Caco-2 (cell line): ENCODE measurements around the gene KAT8. TPM values are rescaled to one million over a fixed set of nuclear protein-coding genes. Genes with fewer than 3 reads are reported as not detected.

Experiments
- BruUV-seq: library from RNA; stranded (reverse); fragments of 400-500 nt; replicated peaks from 2 replicates; lab custom pipeline; 2021; lab: Mats Ljungman, UMichigan
- CTCF ChIA-PET: fragments of 300-600 bp; sonication (Branson Sonifier 250); formaldehyde crosslinking; loops from one replicate; lab custom pipeline; 2022; ENCODE audit warnings: antibody characterized with exemption; lab: Charles Lee
- POLR2A ChIA-PET: fragments of 300-600 bp; sonication (Branson Sonifier 250); formaldehyde crosslinking; loops from one replicate; lab custom pipeline; 2022; ENCODE audit warnings: antibody characterized with exemption; lab: Charles Lee
- DNase-seq, 2 experiments: peaks; one replicate each; pipeline versions ENCODE4 v3.0.0 to v3.0.0-alpha.2; 2020 to 2022
- H3K27me3 ChIP-seq: replicated peaks from 2 replicates; pipeline ENCODE4 v1.6.0; 2011; ENCODE audit warnings: low read length; ENCODE audit not compliant: control insufficient read depth, insufficient read depth
- H3K36me3 ChIP-seq: 2 replicates; pipeline ENCODE4 v1.5.1; 2011; ENCODE audit warnings: low read length; ENCODE audit not compliant: control insufficient read depth, insufficient read depth
- H3K4me1 ChIP-seq: fragments of 250-450 bp; sonication (Bioruptor Pico); 2 replicates; pipeline ENCODE4 v1.5.1; 2020; ENCODE audit warnings: mild to moderate bottlenecking
- H3K4me3 ChIP-seq: 2 replicates; pipeline ENCODE4 v1.5.1; 2011; ENCODE audit warnings: low read depth, mild to moderate bottlenecking, control low read depth, low read length
- H3K9me3 ChIP-seq: fragments of 250-450 bp; sonication (Bioruptor Pico); 2 replicates; pipeline ENCODE4 v1.5.1; 2020; ENCODE audit warnings: mild to moderate bottlenecking, moderate library complexity
- H3K27ac Mint-ChIP-seq: one replicate; pipeline ENCODE4 v1.8.0; 2022; ENCODE audit warnings: mixed read lengths; ENCODE audit not compliant: unreplicated experiment
- H3K27me3 Mint-ChIP-seq: one replicate; pipeline ENCODE4 v1.8.0; 2022; ENCODE audit warnings: mixed read lengths; ENCODE audit not compliant: insufficient read depth, unreplicated experiment
- H3K36me3 Mint-ChIP-seq: one replicate; pipeline ENCODE4 v1.8.0; 2022; ENCODE audit warnings: mild to moderate bottlenecking, mixed read lengths; ENCODE audit not compliant: insufficient read depth, unreplicated experiment
- H3K4me1 Mint-ChIP-seq: one replicate; pipeline ENCODE4 v1.8.0; 2022; ENCODE audit warnings: low read depth, mixed read lengths; ENCODE audit not compliant: unreplicated experiment
- H3K4me3 Mint-ChIP-seq: one replicate; pipeline ENCODE4 v1.8.0; 2022; ENCODE audit warnings: mild to moderate bottlenecking, moderate library complexity, mixed read lengths; ENCODE audit not compliant: unreplicated experiment
- H3K9me3 Mint-ChIP-seq: one replicate; pipeline ENCODE4 v1.8.0; 2022; ENCODE audit warnings: mixed read lengths; ENCODE audit not compliant: unreplicated experiment
- intact Hi-C: fragments of 100-400 bp; cut with micrococcal nuclease; formaldehyde crosslinking; loops from one replicate; pipeline ENCODE4 v1.10.0; 2022; ENCODE audit not compliant: unreplicated experiment
- total RNA-seq: library from RNA; stranded (reverse); gene quantifications from 2 replicates; pipeline ENCODE4 v1.2.3, GENCODE V29; 2022
- TF ChIP-seq, protein P1 (sequence below), 2 experiments: fragments of 200-600 bp in 1 of 2; IDR thresholded peaks; 1 replicate in 1 of 2; 2 replicates in 1 of 2; pipeline versions ENCODE4 v1.5.1 to v1.8.0; 2011 to 2022; ENCODE audit warnings: antibody characterized with exemption in 1 of 2, control low read depth in 1 of 2, inconsistent platforms in 1 of 2, low read depth in 1 of 2, low read length in 1 of 2, mild to moderate bottlenecking in 1 of 2, moderate library complexity in 1 of 2; ENCODE audit not compliant: insufficient read depth in 1 of 2, severe bottlenecking in 1 of 2, unreplicated experiment in 1 of 2

KAT8 gene
- total RNA-seq, 1 experiment from 2014 or later, result 46.2 TPM

DNA sequence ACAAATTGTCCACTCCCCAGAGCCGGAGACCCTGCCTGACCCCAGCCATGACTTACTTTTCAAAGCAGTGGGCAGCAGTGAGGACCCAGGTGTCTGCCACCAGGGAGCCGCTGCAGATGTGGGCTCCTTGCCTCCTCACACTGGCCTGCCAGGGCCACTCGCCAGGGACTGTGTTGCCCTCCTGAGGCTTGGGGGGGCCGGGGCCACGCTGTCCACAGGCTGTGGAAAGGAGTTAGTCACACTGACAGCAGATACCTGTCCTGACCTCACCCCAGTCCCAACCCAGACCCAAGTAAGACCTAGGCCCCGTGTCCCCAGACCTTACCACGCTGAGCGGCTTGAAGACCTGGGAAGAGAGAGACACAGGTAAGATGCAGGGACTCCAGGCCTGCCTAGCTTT is 30.0 kb upstream of the KAT8 start:
- H3K9me3 ChIP-seq, result no peaks in the 10 kb centered on the region
- POLR2A ChIA-PET, result no interaction called here
- Mint-ChIP-seq H3K4me3 (no peak overlapping the region), H3K27me3 (no peaks in the 10 kb centered on the region), H3K27ac (no peak overlapping the region), H3K9me3 (no peaks in the 10 kb centered on the region), H3K4me1 (no peaks in the 10 kb centered on the region), H3K36me3 (peaks cover 25% of the 10 kb centered on the region)
- no peaks in the 10 kb centered on the region; the same call in 1 of the 2 replicates for H3K36me3 ChIP-seq
- no peak for DNase-seq
- CTCF ChIA-PET, result no interaction called here
- H3K4me1 ChIP-seq, result no peaks in the 10 kb centered on the region
- H3K4me3 ChIP-seq, result no peak overlapping the region
- TF ChIP-seq, protein P1, sequence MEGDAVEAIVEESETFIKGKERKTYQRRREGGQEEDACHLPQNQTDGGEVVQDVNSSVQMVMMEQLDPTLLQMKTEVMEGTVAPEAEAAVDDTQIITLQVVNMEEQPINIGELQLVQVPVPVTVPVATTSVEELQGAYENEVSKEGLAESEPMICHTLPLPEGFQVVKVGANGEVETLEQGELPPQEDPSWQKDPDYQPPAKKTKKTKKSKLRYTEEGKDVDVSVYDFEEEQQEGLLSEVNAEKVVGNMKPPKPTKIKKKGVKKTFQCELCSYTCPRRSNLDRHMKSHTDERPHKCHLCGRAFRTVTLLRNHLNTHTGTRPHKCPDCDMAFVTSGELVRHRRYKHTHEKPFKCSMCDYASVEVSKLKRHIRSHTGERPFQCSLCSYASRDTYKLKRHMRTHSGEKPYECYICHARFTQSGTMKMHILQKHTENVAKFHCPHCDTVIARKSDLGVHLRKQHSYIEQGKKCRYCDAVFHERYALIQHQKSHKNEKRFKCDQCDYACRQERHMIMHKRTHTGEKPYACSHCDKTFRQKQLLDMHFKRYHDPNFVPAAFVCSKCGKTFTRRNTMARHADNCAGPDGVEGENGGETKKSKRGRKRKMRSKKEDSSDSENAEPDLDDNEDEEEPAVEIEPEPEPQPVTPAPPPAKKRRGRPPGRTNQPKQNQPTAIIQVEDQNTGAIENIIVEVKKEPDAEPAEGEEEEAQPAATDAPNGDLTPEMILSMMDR (IDR thresholded peaks at IDR 0.05; ENCODE audit: insufficient read depth in 1 of 2, low read depth in 1 of 2, low read length in 1 of 2, severe bottlenecking in 1 of 2, unreplicated experiment in 1 of 2), result no peak
- BruUV-seq, result no TSS peak
- H3K27me3 ChIP-seq, result no peaks in the 10 kb centered on the region
- intact Hi-C loops, result no loop called here

DNA sequence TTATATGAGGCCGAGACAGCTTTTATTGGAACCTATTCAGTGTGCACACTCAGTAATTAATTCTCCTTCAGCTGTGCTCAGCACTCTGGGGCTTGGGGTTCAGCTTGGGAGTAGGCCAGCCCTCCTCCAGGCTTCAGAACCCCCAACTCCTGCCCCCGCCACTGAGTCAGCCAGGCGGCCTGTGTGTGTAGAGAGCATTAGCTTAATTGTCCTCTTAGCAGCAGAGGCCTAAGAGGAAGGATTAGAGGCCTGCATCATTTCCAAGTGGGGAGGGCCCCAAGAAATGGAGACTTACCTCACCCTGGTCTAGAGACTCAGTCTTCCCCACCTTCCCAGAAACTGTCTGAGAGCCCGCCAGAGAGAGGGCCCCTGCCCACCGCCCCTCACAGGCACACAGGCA is 29.5 kb upstream of the KAT8 start:
- Histone ChIP-seq H3K36me3 (no peaks in the 10 kb centered on the region; the same call in 1 of the 2 replicates), H3K9me3 (no peaks in the 10 kb centered on the region), H3K27me3 (no peaks in the 10 kb centered on the region), H3K4me3 (no peak overlapping the region), H3K4me1 (no peaks in the 10 kb centered on the region)
- Mint-ChIP-seq H3K27me3 (no peaks in the 10 kb centered on the region), H3K4me1 (no peaks in the 10 kb centered on the region), H3K9me3 (no peaks in the 10 kb centered on the region), H3K4me3 (no peak overlapping the region), H3K27ac (no peak overlapping the region), H3K36me3 (peaks cover 24% of the 10 kb centered on the region)
- no peak for DNase-seq
- intact Hi-C loops, result no loop called here
- ChIA-PET POLR2A (no interaction called here), CTCF (interaction anchor here (0.5 kb wide), 1 partner anchor 153 kb away, joined by 3 read pairs; no protein-coding TSS in a partner anchor)
- BruUV-seq, result no TSS peak
- TF ChIP-seq, protein P1 (IDR thresholded peaks at IDR 0.05; ENCODE audit: insufficient read depth in 1 of 2, low read depth in 1 of 2, low read length in 1 of 2, severe bottlenecking in 1 of 2, unreplicated experiment in 1 of 2), result no peak

DNA sequence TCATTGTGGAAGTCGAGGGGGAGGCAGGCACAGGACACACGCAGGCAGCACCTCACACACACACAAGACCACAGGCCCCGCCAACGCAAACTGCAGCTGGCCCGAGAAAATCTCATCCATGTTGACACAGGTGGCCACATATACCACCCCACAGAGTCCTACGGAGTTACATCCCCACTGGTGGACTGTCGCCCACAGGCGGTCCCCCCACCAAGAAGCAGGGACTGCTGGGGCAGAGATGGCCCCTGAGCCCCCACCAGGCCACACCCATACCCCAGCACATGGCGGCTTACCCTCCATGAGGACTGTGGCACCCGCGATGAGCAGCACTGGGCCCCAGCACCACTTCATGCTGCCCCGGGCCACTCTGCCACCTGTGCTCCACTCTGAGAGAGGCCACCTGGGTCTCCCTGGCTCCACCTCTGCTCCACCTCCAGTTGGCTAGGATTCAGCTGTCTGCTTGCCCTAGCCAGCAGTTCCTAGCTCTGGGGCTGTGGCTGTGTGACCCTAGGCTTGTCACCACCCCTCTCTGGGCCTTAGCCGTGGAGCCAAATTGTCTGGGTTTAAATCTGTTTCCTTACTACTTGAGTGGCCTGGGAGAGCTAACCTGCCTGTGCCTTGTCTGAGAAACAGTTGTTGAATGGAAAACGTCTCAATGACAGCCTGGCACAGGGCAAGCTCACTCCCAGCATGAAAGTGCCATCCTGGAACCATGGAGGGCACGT is 28.8 kb upstream of the KAT8 start, which contains the start of gene PRSS53:
Gene PRSS53 (minus strand): TSS at position 485 of the 725 bp plus-strand sequence. CDS start 134 bp downstream, at position 351.
- Mint-ChIP-seq H3K36me3 (peaks cover 19% of the 10 kb centered on the region), H3K9me3 (no peaks in the 10 kb centered on the region), H3K4me1 (no peaks in the 10 kb centered on the region), H3K4me3 (no peak within 1 kb of the TSS), H3K27me3 (no peaks in the 10 kb centered on the region), H3K27ac (no peak within 1 kb of the TSS)
- DNase-seq, result no peak
- no TSS peak for BruUV-seq
- Histone ChIP-seq H3K9me3 (no peaks in the 10 kb centered on the region), H3K27me3 (no peaks in the 10 kb centered on the region), H3K4me3 (no peak within 1 kb of the TSS), H3K4me1 (no peaks in the 10 kb centered on the region), H3K36me3 (no peaks in the 10 kb centered on the region; the same call in 1 of the 2 replicates)
- CTCF ChIA-PET, result no interaction called here
- intact Hi-C loops, result no loop called here
- TF ChIP-seq, protein P1 (IDR thresholded peaks at IDR 0.05; ENCODE audit: insufficient read depth in 1 of 2, low read depth in 1 of 2, low read length in 1 of 2, severe bottlenecking in 1 of 2, unreplicated experiment in 1 of 2), result no peak
- POLR2A ChIA-PET, result no interaction called here
